Measurements from ENCODE around the gene ETV1.

GRCh38 chr7:13850185-13850752, 139.2 kb downstream of the ETV1 start:
- no peak for TF ChIP-seq CTCF (IDR thresholded peaks at IDR 0.05; ENCODE audit: low read depth, low read length)
- TF ChIP-seq POLR2A (IDR thresholded peaks at IDR 0.05; ENCODE audit: extremely low read depth, insufficient read length): no peak
- TF ChIP-seq MAX (IDR thresholded peaks at IDR 0.05; ENCODE audit: low read depth, low read length): peak; percentile 78

All from NB4 (cell line).